ENCODE measurements around the gene OR2A14.
"Not testable (repeated sequence)": the region's sequence is repeated elsewhere in the genome, so short reads cannot be mapped to it uniquely, and the experiment has no call there.

OR2A14 gene, protein sequence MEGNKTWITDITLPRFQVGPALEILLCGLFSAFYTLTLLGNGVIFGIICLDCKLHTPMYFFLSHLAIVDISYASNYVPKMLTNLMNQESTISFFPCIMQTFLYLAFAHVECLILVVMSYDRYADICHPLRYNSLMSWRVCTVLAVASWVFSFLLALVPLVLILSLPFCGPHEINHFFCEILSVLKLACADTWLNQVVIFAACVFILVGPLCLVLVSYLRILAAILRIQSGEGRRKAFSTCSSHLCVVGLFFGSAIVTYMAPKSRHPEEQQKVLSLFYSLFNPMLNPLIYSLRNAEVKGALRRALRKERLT

DNA sequence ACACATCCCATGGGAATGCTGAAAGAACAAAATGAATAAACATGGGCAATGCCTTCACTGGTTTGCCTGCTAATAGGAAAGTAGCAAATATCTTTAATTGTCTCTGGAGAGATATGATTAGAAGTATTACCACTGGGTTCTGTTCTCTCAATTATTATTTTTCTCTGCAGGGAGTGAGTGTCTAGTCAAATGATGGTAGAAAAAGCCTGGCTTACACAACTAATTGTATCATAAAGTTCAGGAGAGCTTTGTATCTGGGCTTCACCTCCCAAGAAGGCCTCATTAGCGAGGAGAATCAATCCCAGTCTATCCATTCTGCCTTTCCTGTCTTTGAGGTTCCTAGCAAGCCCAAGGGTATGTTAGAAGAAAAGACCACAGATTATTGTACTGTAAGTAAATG lies at the start of gene OR2A14:
Gene OR2A14, plus strand, starts transcription at position 301 of the 400 bp plus-strand sequence. CDS start 5,937 bp downstream, outside the sequence.
- DNase-seq (ENCODE audit: low read depth in 2 of 2), result no peak

- DNase-seq (ENCODE audit: low read depth in 2 of 2), result no peak
Measured at GRCh38 chr7:144074374-144074773, 48.6 kb upstream of the OR2A14 start.

GRCh38 chr7:144085978-144086377 lies 37.0 kb upstream of the OR2A14 start, which contains the start of gene OR2A12:
Gene OR2A12, plus strand, starts transcription at chr7:144086278. Its CDS starts 8,830 bp downstream, at chr7:144095108.
- no peak for DNase-seq (ENCODE audit: low read depth in 2 of 2)

DNA sequence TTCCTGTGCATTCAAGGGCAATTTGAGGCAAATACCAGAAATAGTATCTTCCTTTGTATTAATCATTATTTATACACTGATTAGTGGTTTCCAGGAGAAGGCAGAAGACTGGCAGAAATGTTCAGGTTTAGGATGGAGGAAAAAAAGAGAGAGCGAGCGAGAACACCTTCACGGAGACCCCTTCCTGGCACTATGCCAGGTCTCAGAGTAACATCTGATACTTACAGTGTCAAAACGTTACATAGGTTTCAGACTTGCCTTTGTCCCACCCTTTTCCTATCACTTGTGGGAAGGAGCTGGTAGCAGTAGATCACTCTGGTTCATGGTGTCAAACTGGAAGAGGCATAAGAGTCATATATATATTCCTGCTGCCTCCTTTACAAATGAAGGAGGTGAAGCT lies 36.2 kb upstream of the OR2A14 start:
- DNase-seq (ENCODE audit: low read depth in 2 of 2), result no peak

DNA sequence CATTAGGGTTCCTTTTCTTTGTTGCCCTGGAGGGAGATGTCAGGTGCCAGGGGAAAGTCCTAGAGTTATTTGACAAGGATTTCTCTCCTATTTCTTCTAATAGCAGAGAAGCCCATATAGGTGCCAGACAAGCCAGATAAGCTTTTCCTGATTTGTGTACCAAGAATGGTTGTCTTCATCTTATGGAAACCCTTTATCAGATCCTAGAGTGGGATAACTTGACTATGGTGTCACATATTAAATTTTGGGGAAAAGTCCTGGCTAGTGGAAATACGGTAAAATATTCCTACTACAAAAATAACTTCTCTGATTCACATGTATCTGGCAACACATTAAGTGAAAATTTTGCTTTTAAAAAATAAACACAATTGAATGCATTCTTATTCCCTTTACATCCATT lies 35.7 kb upstream of the OR2A14 start:
- no peak for DNase-seq (ENCODE audit: low read depth in 2 of 2)

DNA sequence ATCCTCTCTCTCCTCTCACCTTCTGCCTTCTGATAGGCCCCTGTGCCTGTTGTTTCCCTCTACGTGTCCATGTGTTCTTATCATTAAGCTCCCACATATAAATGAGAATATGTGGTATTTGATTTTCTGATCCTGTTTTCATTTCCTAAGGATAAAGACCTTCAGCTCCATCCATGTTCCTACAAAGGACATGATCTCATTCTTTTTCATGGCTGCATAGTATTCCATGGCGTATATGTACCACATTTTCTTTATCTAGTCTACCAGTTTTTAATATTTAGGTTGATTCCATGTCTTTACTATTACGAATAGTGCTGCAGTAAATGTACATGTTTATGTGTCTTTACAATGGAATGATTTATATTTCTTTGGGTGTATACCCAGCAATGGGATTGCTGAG lies 32.3 kb upstream of the OR2A14 start:
- no peak for DNase-seq (ENCODE audit: low read depth in 2 of 2)

GRCh38 chr7:144098776-144099175 lies 24.2 kb upstream of the OR2A14 start:
- DNase-seq (ENCODE audit: low read depth in 2 of 2), result no peak

DNA sequence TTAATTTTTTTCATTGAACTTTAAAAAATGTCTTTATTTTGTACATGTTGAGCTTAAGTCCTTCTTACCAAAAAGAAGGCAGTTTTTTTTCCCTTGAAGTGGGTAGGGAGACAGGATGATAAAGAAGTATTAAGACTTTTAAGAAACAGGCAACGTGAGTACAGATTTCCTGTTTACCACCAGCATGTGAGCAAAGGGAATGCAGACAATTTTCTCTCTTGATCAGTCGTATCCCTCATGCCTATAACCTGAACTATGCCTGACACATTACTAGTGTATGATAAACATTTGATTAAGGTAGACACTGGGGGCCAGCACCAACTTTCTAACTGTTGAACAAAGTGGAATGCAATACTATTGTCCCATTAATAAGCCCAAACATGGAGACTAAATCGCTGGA lies 22.4 kb upstream of the OR2A14 start:
- DNase-seq (ENCODE audit: low read depth in 2 of 2), result no peak

DNA sequence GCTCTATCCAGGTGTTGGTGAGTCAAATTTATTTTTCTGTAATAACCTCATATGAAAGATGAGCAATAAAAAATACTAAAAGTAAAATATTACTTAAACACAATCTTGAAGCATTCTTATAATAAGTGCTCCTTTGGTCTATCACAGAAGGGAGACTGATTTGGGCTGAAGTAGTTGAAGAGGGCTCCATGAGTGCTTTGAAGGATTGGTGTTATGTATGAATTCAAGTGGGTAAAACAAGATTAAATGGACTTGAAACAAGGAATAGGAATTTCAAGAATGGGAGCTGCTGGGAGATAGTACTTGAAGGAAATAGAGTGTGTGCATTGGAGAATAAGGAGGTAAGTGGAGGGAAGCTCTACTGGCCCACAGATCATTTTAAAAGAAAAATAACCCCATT lies 20.9 kb upstream of the OR2A14 start:
- no peak for DNase-seq (ENCODE audit: low read depth in 2 of 2)

GRCh38 chr7:144105211-144105610 lies 17.8 kb upstream of the OR2A14 start:
- DNase-seq (ENCODE audit: low read depth in 2 of 2), result no peak

DNA sequence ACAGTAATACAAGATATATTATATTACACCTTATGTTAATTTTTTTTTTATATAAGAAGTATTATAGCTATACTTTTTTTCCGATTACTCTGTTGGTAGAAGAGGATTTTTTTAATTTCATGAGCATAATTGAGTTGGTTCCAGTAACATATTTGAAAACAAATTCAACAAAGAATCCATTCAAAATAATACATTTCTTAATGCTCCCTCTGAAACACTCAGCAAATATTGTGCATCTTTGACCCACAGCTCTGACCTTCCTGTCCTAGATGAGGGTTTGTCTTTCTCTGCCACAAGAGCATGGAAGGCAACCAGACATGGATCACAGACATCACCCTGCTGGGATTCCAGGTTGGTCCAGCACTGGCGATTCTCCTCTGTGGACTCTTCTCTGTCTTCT lies 13.7 kb upstream of the OR2A14 start, which contains the start of gene OR2A2:
Gene OR2A2, plus strand, starts transcription at position 301 of the 400 bp plus-strand sequence. Its CDS starts 0 bp downstream, at position 301.
- no peak for DNase-seq (ENCODE audit: low read depth in 2 of 2)

DNA sequence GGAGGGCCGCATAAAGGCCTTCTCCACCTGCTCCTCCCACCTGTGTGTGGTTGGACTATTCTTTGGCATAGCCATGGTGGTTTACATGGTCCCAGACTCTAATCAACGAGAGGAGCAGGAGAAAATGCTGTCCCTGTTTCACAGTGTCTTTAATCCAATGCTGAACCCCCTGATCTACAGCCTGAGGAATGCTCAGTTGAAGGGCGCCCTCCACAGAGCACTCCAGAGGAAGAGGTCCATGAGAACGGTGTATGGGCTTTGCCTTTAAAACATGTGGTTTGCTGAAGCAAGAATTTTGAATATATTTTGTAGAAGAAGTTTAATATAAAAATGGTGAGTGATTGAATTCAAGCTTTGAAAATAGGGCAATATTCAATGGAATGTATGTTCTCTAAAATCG lies 12.7 kb upstream of the OR2A14 start:
- DNase-seq (ENCODE audit: low read depth in 2 of 2), result no peak

- DNase-seq (ENCODE audit: low read depth in 2 of 2), result no peak
Measured at GRCh38 chr7:144113651-144114050, 9.3 kb upstream of the OR2A14 start.

DNA sequence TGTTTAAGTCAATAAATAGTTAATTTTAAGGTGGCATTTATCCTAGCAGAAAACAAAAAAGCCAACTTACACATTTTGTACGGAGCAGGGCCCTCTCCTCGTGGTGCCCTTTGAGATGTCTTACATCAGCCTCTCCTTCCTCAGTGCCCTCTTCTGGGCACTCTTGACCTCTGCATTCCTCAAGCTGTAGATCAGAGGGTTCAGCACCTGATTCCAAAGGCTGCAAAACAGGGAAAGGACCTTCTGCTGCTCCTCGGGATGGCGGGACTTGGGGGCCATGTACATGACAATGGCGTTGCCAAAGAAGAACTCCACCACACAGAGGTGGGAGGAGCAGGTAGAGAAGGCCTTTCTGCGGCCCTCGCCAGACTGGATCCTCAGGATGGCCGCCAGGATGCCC lies 4.6 kb upstream of the OR2A14 start:
- DNase-seq (ENCODE audit: low read depth in 2 of 2), result no peak

DNA sequence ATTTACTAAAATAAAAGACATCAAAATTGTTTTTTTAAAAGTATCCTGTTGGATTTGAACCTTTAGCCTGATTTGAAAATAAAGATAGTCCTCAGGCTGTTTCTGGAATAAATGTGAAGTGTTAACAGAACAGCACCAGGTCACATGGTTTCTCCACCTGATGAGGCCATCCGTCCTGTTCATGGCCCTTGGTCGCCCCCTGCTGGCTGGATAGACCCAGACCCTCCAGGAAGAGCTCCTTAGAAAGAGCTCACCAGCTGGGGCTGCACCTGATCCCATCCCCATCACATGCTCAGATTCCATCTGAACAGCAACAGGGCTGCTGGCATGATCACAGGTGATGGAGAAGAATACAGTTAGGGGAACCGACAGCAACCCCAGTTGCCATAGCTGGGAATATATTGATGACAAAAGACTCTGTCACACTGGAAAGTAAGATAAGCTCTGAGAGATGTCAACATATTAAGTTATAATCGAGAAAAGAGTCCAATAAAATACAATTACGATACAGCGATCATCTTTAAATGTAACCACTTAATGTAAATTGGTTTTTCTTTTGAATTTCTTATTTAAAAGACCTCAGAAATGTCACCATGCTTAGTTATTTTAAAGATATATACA lies 4.8 kb downstream of the OR2A14 start:
- peak; percentile 46 to 73 for DNase-seq (ENCODE audit: low read depth in 2 of 2)

GRCh38 chr7:144129601-144130000 lies 6.6 kb downstream of the OR2A14 start:
- DNase-seq (ENCODE audit: low read depth in 2 of 2), result not testable (repeated sequence)

DNA sequence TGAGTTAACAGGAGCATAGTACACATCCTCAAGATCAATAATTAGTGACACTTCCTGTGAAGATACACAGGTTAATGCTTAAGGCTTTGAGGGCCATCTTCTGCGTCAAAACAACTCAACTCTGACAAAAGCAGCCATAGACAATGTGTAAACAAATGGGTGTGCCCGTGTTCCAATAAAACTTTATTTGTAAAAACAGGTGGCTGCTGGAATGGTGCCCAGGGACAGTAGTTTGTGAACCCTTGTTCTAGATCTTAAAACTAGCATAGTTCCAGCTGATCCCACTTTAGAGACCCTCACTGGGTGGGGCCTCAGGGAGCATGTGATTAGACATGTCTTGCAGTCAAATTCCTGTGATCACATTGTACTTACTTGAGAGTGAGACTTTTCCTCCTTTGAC lies 7.8 kb downstream of the OR2A14 start:
- DNase-seq (ENCODE audit: low read depth in 2 of 2), result no peak

- no peak for DNase-seq (ENCODE audit: low read depth in 2 of 2)
Measured at GRCh38 chr7:144132262-144132661, 9.3 kb downstream of the OR2A14 start.

GRCh38 chr7:144133307-144133706 lies 10.3 kb downstream of the OR2A14 start:
- no peak for DNase-seq (ENCODE audit: low read depth in 2 of 2)

GRCh38 chr7:144134116-144134515 lies 11.1 kb downstream of the OR2A14 start:
- no peak for DNase-seq (ENCODE audit: low read depth in 2 of 2)

DNA sequence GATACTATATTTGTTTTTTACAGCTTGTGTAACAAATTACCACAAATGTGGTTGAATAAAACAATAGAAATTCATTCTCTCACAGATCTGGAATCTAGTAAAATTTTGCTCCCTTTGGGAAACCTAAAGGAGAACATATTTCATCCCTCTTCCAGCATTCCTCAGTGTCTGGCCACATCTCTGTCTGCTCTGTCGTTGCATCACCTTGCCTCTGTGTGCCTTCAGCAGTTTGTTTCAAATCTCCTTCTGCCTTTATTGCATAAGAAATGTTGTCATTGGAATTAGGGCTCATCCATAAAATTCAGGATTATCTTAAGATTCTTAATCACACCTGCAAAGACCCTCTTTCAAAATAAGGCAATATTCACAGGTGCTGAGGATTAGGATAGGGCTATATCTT lies 14.5 kb downstream of the OR2A14 start:
- no peak for DNase-seq (ENCODE audit: low read depth in 2 of 2)

DNA sequence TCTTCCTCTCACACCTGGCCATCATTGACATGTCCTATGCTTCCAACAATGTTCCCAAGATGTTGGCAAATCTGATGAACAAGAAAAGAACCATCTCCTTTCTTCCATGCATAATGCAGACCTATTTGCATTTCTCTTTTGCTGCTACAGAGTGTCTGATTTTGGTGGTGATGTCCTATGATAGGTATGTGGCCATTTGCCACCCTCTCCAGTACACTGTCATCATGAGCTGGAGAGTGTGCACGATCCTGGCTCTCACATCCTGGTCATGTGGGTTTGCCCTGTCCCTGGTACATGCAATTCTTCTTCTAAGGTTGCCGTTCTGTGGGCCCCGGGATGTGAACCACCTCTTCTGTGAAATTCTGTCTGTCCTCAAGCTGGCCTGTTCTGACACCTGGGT lies 19.2 kb downstream of the OR2A14 start:
- no peak for DNase-seq (ENCODE audit: low read depth in 2 of 2)

GRCh38 chr7:144144426-144144825 lies 21.4 kb downstream of the OR2A14 start:
- DNase-seq (ENCODE audit: low read depth in 2 of 2), result no peak
